SJSA1 (cell line): ENCODE measurements around the gene WDR53. TPM values are rescaled to one million over a fixed set of nuclear protein-coding genes. Genes with fewer than 3 reads are reported as not detected.
A peak's percentile ranks its signal among the peaks of the same experiment; 100 is the strongest.
"Not testable (repeated sequence)": the region's sequence is repeated elsewhere in the genome, so short reads cannot be mapped to it uniquely, and the experiment has no call there.

ENCODE experiments used
- DNase-seq, 2 experiments: peaks; one replicate each; pipeline ENCODE4 v3.0.0-alpha.2; 2015 to 2020; ENCODE audit warnings: low spot score in 2 of 2, low read depth in 1 of 2
- H3K27ac ChIP-seq: fragments of 250-450 bp; sonication (Bioruptor Pico); 2 replicates; pipeline ENCODE4 v1.5.1; 2020; ENCODE audit warnings: mild to moderate bottlenecking, moderate library complexity
- H3K27me3 ChIP-seq: fragments of 250-450 bp; sonication (Bioruptor Pico); replicated peaks from 2 replicates; pipeline ENCODE4 v1.5.1; 2020; ENCODE audit warnings: mild to moderate bottlenecking, moderate library complexity
- H3K36me3 ChIP-seq: fragments of 250-450 bp; sonication (Bioruptor Pico); 2 replicates; pipeline ENCODE4 v1.5.1; 2020; ENCODE audit warnings: mild to moderate bottlenecking
- H3K4me1 ChIP-seq: fragments of 250-450 bp; sonication (Bioruptor Pico); replicated peaks from 2 replicates; pipeline ENCODE4 v1.6.1; 2021; ENCODE audit warnings: mild to moderate bottlenecking
- H3K4me3 ChIP-seq: fragments of 250-450 bp; sonication (Bioruptor Pico); 2 replicates; pipeline ENCODE4 v1.5.1; 2020; ENCODE audit warnings: mild to moderate bottlenecking
- H3K9me3 ChIP-seq: fragments of 250-450 bp; sonication (Bioruptor Pico); replicated peaks from 2 replicates; pipeline ENCODE4 v1.5.1; 2020; ENCODE audit warnings: mild to moderate bottlenecking
- total RNA-seq: library from RNA; depleted of rRNA; stranded (reverse); fragments of >200 nt; shearing (Covaris generic); gene quantifications from 2 replicates; pipeline ENCODE4 v1.2.3, GENCODE V29; 2014

The WDR53 gene
- total RNA-seq, 1 experiment from 2014 or later = 9.3 TPM

DNA sequence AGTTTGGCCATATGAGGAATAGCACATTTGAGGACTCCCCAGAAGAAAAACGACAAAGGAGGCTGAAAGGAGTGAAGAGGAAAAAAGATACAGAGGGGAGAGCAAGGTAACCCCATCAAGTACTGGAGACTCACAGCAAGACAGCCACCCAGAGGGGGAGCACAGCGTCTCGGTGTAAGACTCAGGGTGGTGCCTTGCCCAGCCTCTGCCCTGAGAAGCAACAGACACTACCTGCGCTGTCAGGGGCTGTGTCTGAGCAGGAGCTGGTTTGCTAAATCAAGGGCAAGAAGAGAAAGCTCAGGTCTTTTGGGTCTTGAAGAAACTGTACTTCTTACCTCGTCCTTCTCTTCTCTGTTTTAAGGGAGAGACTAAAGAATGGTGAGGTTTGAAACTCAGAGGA is 28.0 kb upstream of the WDR53 start:
- H3K4me1 ChIP-seq = no peaks in the 10 kb centered on the region
- DNase-seq = no peak
- H3K27me3 ChIP-seq = no peaks in the 10 kb centered on the region
- no peak overlapping the region for H3K4me3 ChIP-seq
- H3K27ac ChIP-seq = no peak overlapping the region
- H3K9me3 ChIP-seq = no peaks in the 10 kb centered on the region
- no peaks in the 10 kb centered on the region for H3K36me3 ChIP-seq

DNA sequence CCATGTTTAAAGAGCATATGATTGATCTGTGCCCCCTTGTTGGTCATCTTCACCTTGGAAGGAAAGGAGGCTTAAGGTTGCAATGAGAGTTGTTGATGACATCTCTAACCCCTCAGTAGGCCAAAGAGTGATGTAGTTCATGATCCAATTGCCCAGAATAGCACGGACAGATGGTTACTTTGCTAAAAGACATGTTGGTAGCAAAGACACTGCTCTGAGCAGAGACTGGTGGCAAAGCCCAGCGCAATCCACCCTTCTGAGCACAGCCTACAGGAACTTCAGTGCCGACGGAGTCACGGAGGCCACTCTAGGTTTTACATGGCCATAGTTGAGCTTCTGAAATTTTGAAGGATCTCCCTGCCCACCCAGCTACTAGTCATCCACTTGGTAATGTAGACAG is 21.9 kb upstream of the WDR53 start:
- DNase-seq = no peak
- Histone ChIP-seq H3K4me1 (no peaks in the 10 kb centered on the region), H3K4me3 (no peak overlapping the region), H3K9me3 (no peaks in the 10 kb centered on the region), H3K27ac (no peak overlapping the region), H3K36me3 (peaks cover 15% of the 10 kb centered on the region), H3K27me3 (no peaks in the 10 kb centered on the region)

DNA sequence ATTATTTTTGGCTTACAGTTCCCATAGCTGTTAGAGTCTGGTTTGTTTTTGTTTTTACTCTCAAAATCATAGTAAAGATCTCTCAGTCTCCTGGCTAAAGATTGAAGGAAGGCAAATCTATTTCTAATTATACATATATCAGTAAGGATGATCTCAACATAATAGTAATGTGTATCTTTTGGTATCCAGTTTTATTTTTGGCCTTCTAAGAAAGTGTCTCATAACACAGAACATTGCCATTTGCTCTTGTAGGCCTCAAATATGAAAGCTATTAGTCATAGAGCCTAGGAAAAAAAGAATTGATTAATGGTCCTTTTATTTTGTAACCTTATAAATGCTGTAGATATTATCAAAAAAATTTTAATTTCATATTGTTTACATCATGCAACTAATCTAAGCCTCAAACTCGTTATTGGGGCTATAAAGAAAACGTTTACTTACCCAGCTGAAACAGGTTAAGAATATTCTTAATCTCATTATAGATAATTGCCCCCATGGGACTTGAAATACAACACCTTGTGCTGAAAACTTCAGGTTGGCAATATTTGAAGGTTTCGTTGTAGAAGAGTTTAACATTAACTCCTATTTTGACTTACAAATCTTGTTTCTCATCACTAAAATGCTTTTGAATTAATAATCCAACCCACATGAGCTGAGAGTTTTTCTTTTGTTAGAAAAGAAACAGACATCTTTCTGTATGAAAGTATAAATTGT is 16.8 kb upstream of the WDR53 start:
- Histone ChIP-seq H3K36me3 (peaks cover 37% of the 10 kb centered on the region), H3K4me3 (no peak overlapping the region), H3K27me3 (no peaks in the 10 kb centered on the region), H3K27ac (no peak overlapping the region), H3K9me3 (no peaks in the 10 kb centered on the region), H3K4me1 (no peaks in the 10 kb centered on the region)
- DNase-seq = no peak

DNA sequence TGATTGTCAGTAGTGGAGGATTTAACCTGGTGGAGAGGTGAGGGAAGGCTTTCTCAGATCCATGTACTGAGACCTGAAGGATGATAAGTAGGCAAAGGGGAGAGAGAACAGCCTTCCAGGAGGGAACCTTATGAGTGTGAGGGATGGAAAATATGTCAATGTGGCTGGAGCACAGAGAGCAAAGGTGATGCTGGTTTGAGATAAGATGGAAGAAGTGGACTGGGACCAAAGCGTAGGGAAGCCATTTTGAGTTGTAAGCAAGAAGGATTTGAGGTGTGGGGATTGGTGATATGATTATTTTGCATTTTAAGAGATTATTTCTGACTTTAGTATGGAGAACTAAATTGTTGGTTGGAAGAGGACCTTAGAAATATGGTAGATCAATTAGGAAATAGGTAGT is 4.0 kb upstream of the WDR53 start:
- Histone ChIP-seq H3K36me3 (peaks cover 5% of the 10 kb centered on the region), H3K27me3 (no peaks in the 10 kb centered on the region), H3K27ac (no peak overlapping the region), H3K4me3 (no peak overlapping the region), H3K9me3 (no peaks in the 10 kb centered on the region), H3K4me1 (peaks cover 3% of the 10 kb centered on the region)
- DNase-seq = no peak

DNA sequence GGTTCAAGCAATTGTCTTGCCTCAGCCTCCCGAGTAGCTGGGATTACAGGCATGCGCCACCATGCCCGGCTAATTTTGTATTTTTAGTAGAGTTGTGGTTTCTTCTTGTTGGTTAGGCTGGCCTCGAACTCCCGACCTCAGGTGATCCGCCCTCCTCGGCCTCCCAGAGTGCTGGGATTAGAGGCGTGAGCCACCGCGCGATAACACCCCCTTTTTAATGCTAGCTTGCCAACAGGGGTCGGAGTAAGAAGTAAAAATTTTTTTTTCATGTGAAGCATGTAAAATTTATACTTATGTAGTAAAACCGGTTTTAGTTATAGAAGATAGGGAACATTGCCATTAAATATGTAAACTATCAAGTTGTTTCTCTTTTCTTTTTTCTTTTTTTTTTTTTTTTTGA is 2.0 kb upstream of the WDR53 start:
- H3K27ac ChIP-seq, DNase-seq: not testable (repeated sequence)

DNA sequence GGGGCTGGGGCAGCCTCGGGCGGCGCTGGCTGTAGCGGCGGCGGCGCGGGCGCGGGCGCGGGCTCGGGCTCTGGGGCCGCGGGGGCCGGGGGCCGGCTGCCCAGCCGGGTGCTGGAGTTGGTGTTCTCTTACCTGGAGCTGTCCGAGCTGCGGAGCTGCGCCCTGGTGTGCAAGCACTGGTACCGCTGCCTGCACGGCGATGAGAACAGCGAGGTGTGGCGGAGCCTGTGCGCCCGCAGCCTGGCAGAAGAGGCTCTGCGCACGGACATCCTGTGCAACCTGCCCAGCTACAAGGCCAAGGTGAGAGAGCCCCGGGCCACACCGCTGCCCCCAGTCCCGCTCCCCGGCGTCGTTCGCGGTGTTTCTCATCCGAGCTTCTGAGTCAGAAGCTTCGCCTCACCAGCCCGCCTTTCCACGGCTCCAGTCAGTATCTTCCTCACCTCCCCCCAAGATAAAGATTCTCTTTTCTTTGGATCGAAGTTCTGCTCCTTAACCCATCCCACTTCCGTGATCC is 706 bp upstream of the WDR53 start:
- Histone ChIP-seq H3K9me3 (no peaks in the 10 kb centered on the region), H3K4me1 (peaks cover 6% of the 10 kb centered on the region), H3K27ac (no peak overlapping the region), H3K27me3 (no peaks in the 10 kb centered on the region), H3K36me3 (peaks cover 11% of the 10 kb centered on the region), H3K4me3 (peak overlapping the region; percentile 85)
- DNase-seq = peak; percentile 22 to 42

More for the DNA sequence above, 2.0 kb upstream of the WDR53 start:
- H3K27me3 ChIP-seq, H3K4me3 ChIP-seq, H3K4me1 ChIP-seq, H3K9me3 ChIP-seq: not testable (repeated sequence)
- peaks cover 11% of the 10 kb centered on the region for H3K36me3 ChIP-seq

DNA sequence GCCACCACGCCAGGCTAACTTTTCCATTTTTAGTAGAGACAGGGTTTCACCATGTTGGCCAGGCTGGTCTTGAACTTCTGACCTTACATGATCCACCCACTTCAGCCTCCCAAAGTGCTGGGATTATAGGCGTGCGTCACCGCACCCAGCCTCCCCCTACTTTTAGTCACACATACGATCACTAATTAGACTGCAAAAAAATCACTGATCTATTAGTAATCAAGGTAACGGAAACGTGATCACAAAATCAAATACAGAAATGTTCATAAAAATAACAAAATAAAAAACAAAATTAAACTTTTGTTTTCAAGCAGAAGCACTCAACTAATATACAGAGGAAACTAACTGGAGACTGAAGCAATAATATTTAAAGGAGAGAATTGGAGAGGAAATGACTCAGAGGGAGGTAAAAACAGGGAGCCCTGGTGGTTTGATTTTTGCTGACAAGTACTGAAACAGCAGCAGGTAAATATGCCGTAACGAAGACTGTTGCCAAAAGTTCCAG is 4.6 kb downstream of the WDR53 start:
- DNase-seq = peak in 1 of 2 experiments; percentile 2
- Histone ChIP-seq H3K27ac (0 out of 2 replicates have a peak overlapping the region, but pooled peaks have one; percentile 29), H3K9me3 (no peaks in the 10 kb centered on the region)

DNA sequence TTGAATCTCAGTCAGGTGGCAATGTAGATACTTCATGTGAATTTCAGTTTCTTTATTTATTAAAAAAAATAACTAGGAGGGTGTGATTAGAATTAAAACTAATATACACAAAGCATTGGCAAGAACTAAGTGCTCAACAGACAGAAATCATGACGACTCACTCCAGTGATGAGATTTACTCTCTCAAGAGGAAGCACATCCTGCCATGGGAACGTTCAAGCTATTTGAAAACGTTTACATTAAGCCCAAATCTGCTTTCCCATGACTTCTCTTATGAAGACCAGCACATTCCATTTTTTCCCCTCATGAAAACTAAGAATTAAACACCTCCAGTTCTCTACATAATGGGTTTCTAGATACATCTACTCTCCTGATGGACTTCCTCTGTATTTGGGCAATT is 8.5 kb downstream of the WDR53 start:
- Histone ChIP-seq H3K4me3 (no peak overlapping the region), H3K36me3 (peaks cover 14% of the 10 kb centered on the region), H3K27ac (no peak overlapping the region), H3K4me1 (peaks cover 11% of the 10 kb centered on the region), H3K27me3 (no peaks in the 10 kb centered on the region), H3K9me3 (no peaks in the 10 kb centered on the region)
- DNase-seq = no peak

More for the DNA sequence above, 4.6 kb downstream of the WDR53 start:
- no peaks in the 10 kb centered on the region for H3K27me3 ChIP-seq
- no peak overlapping the region for H3K4me3 ChIP-seq
- peaks cover 25% of the 10 kb centered on the region for H3K36me3 ChIP-seq
- H3K4me1 ChIP-seq = peaks cover 17% of the 10 kb centered on the region

DNA sequence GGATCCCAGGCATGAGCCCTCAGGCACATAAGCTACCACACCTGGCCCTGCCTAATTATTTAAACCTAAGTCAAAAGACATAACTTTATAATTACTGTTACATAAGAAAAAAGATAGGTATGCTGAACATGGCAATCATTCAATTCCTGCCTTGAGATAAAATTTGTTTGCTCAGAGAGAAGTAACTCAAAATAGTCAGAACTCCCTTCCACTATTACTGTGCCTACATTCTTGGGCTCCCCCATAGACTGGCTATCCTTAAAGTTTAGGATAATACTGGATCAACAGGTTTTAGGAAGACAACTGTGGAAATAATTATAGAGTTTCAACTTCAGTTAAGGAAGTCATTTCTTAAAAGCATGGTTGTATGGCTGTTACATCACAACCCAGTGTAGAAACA is 9.9 kb downstream of the WDR53 start:
- Histone ChIP-seq H3K9me3 (no peaks in the 10 kb centered on the region), H3K36me3 (peaks cover 14% of the 10 kb centered on the region), H3K27ac (no peak overlapping the region), H3K4me1 (peaks cover 4% of the 10 kb centered on the region), H3K27me3 (no peaks in the 10 kb centered on the region), H3K4me3 (no peak overlapping the region)
- DNase-seq = no peak

DNA sequence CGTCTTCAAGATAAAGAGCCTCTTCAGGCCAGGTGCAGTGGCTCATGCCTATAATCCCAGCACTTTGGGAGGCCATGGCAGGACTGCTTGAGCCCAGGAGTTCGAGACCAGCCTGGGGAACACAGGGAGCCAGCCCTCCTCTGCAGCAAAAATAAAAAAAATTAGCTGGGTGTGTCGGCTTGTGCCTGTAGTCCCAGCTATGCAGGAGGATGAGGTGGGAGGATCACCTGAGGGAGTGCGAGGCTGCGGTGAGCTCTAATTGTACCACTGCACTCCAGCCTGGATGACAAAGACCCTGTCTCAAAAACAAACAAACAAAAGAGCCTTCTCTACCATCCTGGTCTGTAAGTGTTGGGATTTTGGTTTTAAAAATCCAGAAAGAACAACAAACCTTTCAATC is 11.1 kb downstream of the WDR53 start:
- DNase-seq = no peak
- Histone ChIP-seq H3K9me3 (no peaks in the 10 kb centered on the region), H3K27me3 (no peaks in the 10 kb centered on the region), H3K4me1 (no peaks in the 10 kb centered on the region), H3K4me3 (no peak overlapping the region), H3K36me3 (peaks cover 14% of the 10 kb centered on the region), H3K27ac (no peak overlapping the region)

DNA sequence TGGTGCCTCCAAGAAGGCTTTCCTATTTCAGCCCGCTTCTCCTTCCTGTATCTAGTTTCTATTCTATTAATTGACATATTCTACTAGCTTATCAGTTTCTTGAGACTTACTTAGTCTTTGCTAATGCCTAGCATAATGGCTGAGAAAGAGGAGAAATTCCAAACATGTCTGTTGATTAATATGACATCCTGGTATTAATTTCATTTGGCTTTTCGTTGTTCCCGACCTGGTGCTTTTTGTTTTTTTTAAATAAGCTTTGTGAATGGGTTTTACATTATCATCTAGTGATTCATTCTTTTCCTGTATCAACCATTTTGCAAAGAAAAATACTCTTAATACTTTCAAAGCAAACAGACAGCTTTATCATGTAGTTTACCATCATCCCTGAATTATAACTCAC is 13.1 kb downstream of the WDR53 start:
- H3K27ac ChIP-seq = no peak overlapping the region
- DNase-seq = no peak

DNA sequence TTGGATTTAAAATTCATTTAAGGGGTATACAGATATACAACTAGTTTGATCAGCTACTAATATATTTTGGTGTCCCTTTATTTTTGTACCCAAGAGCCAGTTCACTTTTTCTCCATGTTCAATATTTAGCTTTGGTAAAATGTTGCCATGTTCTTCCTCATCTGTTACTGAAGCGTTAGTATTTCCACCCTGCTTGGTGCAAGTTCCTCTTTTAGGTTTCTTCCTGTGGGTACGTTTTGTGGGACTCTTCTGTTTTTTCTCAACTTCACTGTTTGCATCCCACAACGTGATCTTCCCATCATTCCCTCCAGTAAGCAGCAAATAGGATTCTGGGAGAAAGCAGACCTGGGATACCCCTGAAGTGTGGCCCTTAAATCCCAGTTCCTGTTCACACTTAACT is 14.1 kb downstream of the WDR53 start:
- Histone ChIP-seq H3K27ac (no peak overlapping the region), H3K36me3 (peaks cover 3% of the 10 kb centered on the region), H3K27me3 (no peaks in the 10 kb centered on the region), H3K4me3 (no peak overlapping the region), H3K9me3 (0 out of 2 replicates have a peak, but pooled peaks cover 3% of the 10 kb centered on the region), H3K4me1 (no peaks in the 10 kb centered on the region)
- no peak for DNase-seq

More for the DNA sequence above, 13.1 kb downstream of the WDR53 start:
- Histone ChIP-seq H3K36me3 (peaks cover 5% of the 10 kb centered on the region), H3K4me3 (no peak overlapping the region), H3K9me3 (no peaks in the 10 kb centered on the region), H3K27me3 (no peaks in the 10 kb centered on the region), H3K4me1 (no peaks in the 10 kb centered on the region)

DNA sequence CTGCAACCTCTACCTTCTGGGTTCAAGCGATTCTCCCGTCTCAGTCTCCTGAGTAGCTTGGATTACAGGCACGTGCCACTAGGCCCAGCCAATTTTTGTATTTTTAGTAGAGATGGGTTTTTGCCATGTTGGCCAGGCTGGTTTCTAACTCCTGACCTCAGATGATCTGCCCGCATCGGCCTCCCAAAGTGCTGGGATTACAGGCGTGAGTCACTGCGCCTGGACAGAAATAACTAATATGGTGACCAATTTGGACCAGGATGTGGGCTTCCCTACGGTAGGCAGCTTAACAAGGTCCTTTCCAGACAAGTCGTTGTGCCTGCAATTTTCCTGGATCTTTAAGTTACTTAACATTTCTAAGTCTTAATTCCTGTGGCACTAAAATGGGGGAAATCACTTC is 14.8 kb downstream of the WDR53 start:
- Histone ChIP-seq H3K4me3 (no peak overlapping the region), H3K36me3 (no peaks in the 10 kb centered on the region; the same call in none of the 2 replicates), H3K27ac (no peak overlapping the region), H3K27me3 (no peaks in the 10 kb centered on the region), H3K4me1 (no peaks in the 10 kb centered on the region), H3K9me3 (0 out of 2 replicates have a peak, but pooled peaks cover 3% of the 10 kb centered on the region)
- no peak for DNase-seq

DNA sequence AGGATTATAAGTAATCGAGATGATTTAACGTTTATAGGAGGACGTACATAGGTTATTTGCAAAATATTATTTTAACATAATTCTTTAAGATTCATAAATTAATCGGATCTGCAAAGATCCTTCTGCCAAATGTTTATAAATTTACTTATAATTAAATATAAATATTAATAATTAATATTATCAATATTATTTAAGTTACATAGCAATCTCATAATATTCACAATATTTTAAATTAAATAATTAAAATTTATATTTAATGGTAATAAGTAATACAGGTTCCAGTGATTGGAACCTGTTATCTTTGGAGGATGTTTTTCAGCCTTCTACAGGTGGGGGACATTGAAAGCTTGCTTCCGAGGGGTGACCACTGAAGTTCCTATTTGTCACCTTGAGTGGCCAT is 16.1 kb downstream of the WDR53 start:
- Histone ChIP-seq H3K4me1 (no peaks in the 10 kb centered on the region), H3K27ac (no peak overlapping the region), H3K9me3 (0 out of 2 replicates have a peak, but pooled peaks cover 3% of the 10 kb centered on the region), H3K4me3 (no peak overlapping the region), H3K27me3 (no peaks in the 10 kb centered on the region), H3K36me3 (no peaks in the 10 kb centered on the region; the same call in 1 of the 2 replicates)
- DNase-seq = no peak
